ENCODE measurements around the gene TMPRSS5. TPM values are rescaled to one million over a fixed set of nuclear protein-coding genes. Genes with fewer than 3 reads are reported as not detected.

TMPRSS5 gene
- total and polyA plus RNA-seq, 2 donors from 2014 or later: 0.60 to 0.65 TPM

DNA sequence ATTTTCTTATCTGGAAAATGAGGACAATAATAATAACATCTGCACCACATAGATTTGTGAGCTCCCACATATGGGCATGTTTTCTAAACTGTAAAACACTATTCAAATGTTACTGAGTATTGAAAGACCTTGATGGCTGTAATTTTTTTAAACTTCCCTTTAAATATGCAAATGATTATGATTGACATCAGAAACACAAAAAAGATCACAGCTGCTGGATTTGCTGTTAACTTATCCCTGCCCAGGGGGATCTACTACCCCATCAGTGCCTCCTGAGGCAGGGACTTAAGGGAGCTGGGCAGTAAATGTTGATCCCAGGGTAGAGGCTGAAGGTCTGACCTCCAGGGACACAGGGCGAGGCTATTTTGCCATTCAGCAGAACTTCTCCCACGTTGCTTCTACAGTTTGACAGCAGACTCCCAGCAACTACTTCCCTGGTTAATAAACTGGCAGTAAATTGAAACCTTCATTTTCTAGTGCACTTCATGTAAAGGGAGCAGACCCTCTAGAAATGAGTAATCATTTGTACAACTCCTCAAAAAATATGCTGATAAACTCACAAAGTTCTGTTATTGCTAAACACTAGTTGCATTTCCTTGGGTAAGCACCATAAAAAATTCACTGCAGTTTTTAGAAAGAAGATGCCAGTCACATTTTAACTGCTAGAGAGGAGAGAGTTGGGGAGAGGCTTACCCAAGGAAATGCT is 20.3 kb downstream of the TMPRSS5 start:
- no peak for FAIRE-seq
- H3K27ac ChIP-seq (ENCODE audit: low read depth in 2 of 2, low read length in 2 of 2): no peak overlapping the region
- H3K9me3 ChIP-seq (ENCODE audit: control insufficient read depth in 2 of 3, insufficient read depth in 1 of 3, low read length in 3 of 3): no peaks in the 10 kb centered on the region
- no peaks in the 10 kb centered on the region for H3K4me1 ChIP-seq (ENCODE audit: control insufficient read depth in 2 of 3, insufficient read depth in 2 of 3, low read depth in 1 of 3, low read length in 3 of 3)
- intact Hi-C loops (cut with DNase I): no loop called here
- H3K9ac ChIP-seq (ENCODE audit: low read length in 3 of 3): no peak overlapping the region
- no peaks in the 10 kb centered on the region for H3K27me3 ChIP-seq (ENCODE audit: control insufficient read depth, insufficient read depth, low read length)
- TF ChIP-seq, protein P1, sequence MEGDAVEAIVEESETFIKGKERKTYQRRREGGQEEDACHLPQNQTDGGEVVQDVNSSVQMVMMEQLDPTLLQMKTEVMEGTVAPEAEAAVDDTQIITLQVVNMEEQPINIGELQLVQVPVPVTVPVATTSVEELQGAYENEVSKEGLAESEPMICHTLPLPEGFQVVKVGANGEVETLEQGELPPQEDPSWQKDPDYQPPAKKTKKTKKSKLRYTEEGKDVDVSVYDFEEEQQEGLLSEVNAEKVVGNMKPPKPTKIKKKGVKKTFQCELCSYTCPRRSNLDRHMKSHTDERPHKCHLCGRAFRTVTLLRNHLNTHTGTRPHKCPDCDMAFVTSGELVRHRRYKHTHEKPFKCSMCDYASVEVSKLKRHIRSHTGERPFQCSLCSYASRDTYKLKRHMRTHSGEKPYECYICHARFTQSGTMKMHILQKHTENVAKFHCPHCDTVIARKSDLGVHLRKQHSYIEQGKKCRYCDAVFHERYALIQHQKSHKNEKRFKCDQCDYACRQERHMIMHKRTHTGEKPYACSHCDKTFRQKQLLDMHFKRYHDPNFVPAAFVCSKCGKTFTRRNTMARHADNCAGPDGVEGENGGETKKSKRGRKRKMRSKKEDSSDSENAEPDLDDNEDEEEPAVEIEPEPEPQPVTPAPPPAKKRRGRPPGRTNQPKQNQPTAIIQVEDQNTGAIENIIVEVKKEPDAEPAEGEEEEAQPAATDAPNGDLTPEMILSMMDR (IDR thresholded peaks at IDR 0.05; ENCODE audit: borderline replicate concordance, extremely low read depth, insufficient read depth): no peak
- H3K36me3 ChIP-seq (ENCODE audit: control insufficient read depth in 2 of 3, insufficient read depth in 3 of 3, low read length in 3 of 3): no peaks in the 10 kb centered on the region
- no peak for DNase-seq
- H3K4me3 ChIP-seq (ENCODE audit: low read length in 3 of 3): no peak overlapping the region

DNA sequence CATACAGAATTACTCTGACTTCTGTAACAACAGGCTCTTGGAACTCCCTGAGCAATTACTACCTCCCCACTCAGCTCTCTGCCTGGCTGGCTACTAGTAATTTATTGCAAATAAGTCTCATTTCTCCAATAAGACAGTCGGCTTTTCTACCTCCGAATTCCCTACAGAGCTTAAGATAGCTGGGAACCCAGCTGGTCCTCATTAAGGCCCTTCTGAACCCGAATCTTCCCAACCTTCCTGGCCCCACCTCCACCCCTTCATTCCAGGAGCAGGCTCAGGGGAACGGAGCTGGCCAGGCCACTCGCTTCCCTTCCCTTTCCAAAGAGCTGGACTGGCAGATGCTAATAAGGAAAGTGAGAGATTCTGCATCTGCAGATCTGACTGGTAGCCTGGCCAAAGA is 21.6 kb downstream of the TMPRSS5 start:
- FAIRE-seq (no peak), DNase-seq (no peak)
- Histone ChIP-seq H3K27me3 (ENCODE audit: control insufficient read depth, insufficient read depth, low read length) (no peaks in the 10 kb centered on the region), H3K9me3 (ENCODE audit: control insufficient read depth in 2 of 3, insufficient read depth in 1 of 3, low read length in 3 of 3) (no peaks in the 10 kb centered on the region), H3K9ac (ENCODE audit: low read length in 3 of 3) (no peak overlapping the region), H3K4me3 (ENCODE audit: low read length in 3 of 3) (no peak overlapping the region), H3K36me3 (ENCODE audit: control insufficient read depth in 2 of 3, insufficient read depth in 3 of 3, low read length in 3 of 3) (no peaks in the 10 kb centered on the region), H3K27ac (ENCODE audit: low read depth in 2 of 2, low read length in 2 of 2) (no peak overlapping the region), H3K4me1 (ENCODE audit: control insufficient read depth in 2 of 3, insufficient read depth in 2 of 3, low read depth in 1 of 3, low read length in 3 of 3) (no peaks in the 10 kb centered on the region)
- intact Hi-C loops (cut with DNase I): no loop called here
- TF ChIP-seq, protein P1 (IDR thresholded peaks at IDR 0.05; ENCODE audit: borderline replicate concordance, extremely low read depth, insufficient read depth): no peak

DNA sequence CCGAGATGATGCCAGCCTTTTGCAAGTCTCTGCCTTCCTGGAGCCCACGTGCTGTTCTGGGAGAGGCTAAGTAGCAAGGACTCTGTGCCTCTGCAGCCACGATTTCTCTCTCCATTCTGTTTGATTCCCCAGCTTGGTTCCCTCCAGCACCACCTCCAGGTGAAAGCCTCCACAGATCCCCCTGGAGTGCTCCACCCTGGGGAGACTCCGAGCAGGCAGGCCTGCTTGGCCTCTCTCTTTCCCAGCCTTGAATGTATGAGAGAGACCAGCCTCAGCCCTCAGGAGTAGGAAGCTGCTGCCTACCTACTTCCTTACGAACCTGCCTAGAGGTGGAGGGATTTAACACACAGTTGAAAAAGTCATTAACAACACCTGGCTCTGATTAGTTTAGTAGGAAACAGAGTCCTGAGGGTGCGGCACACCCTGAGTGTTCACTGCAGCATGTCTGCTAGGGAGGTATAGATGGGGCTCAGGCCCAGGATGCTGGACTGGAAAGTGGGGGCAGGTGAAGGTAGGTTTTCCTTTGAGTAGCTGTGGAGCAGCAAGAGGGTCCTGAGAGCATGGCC is 22.5 kb downstream of the TMPRSS5 start:
- Histone ChIP-seq H3K9me3 (ENCODE audit: control insufficient read depth in 2 of 3, insufficient read depth in 1 of 3, low read length in 3 of 3) (no peaks in the 10 kb centered on the region), H3K27me3 (ENCODE audit: control insufficient read depth, insufficient read depth, low read length) (no peaks in the 10 kb centered on the region), H3K4me3 (ENCODE audit: low read length in 3 of 3) (no peak overlapping the region), H3K36me3 (ENCODE audit: control insufficient read depth in 2 of 3, insufficient read depth in 3 of 3, low read length in 3 of 3) (no peaks in the 10 kb centered on the region), H3K27ac (ENCODE audit: low read depth in 2 of 2, low read length in 2 of 2) (no peak overlapping the region), H3K4me1 (ENCODE audit: control insufficient read depth in 2 of 3, insufficient read depth in 2 of 3, low read depth in 1 of 3, low read length in 3 of 3) (no peaks in the 10 kb centered on the region), H3K9ac (ENCODE audit: low read length in 3 of 3) (no peak overlapping the region)
- DNase-seq (no peak), FAIRE-seq (no peak)
- intact Hi-C loops (cut with DNase I): no loop called here
- TF ChIP-seq, protein P1 (IDR thresholded peaks at IDR 0.05; ENCODE audit: borderline replicate concordance, extremely low read depth, insufficient read depth): no peak
